Left ventricle myocardium superior (tissue), 1 donor: ENCODE results near the gene NINL. TPM values are rescaled to one million over a fixed set of nuclear protein-coding genes. Genes with fewer than 3 reads are reported as not detected.

Source experiments
- ATAC-seq: fragments of 200-7000 bp; cut with Tn5 transposase; one replicate; pipeline ENCODE4 v1.9.1; 2020; ENCODE audit warnings: mild to moderate bottlenecking, moderate library complexity
- DNase-seq: peaks from one replicate; pipeline ENCODE4 v3.0.0-alpha.2; 2020
- intact Hi-C: fragments of 100-400 bp; cut with micrococcal nuclease; formaldehyde crosslinking; loops from one replicate; pipeline ENCODE4 v1.11.0; 2022
- total RNA-seq: library from RNA; stranded (reverse); fragmentation: NEBNext Ultra II Directional; extraction: Animal tissue kit (Norgen Biotek cat#: 25700); gene quantifications from one replicate; pipeline ENCODE4 v1.2.1, GENCODE V29; 2021
- donor health status: DM: no; HTN: yes; CAD: no; lungs with severe emphysema.

The NINL gene
- total RNA-seq, 1 donor from 2014 or later, result 7.6 TPM

DNA sequence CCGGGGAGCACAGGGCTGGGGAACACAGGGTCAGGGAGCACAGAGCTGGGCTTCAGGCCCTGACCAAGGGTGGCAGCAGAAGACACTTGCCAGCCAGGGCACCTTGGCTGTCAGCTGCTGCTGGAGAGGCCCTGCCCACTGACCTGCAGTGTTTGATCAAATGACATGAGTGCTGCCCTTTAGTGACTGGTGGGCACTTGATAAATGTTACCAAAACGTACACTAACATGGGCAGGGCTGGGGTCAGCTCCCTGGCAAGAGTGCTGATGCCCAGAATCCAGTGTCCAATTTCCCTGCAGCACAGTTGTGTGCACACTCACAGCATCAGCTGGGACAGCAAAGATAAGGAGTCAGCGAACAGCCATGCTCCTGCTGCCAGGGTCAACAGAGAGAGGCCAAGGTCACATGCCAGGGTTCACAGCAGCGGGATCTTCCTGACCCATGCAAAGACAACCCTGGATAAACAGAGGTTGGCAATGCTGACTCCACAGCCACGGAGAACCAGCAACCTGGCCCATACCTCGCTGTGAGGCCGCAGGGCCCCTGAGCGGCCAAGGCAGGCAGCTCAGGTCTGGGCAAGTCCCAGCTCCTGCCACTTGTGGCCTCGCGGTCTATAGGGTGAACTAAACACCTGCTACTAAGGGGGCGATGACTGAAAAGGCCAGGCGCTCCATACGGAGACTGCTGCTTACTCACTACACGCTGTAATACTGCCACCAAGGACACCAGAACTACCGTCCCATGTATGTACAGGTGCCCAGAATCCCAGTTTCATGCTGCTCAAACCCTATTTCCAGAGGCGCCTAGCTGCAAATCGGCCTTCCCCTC, 46.3 kb downstream of the NINL start:
- intact Hi-C loops, result no loop called here
- ATAC-seq, result peak; percentile 62

GRCh38 chr20:25537890-25538289, 47.4 kb downstream of the NINL start:
- intact Hi-C loops, result no loop called here
- DNase-seq (no peak), ATAC-seq (no peak)

More for the DNA sequence above, 46.3 kb downstream of the NINL start:
- DNase-seq, result peak; percentile 54

- no peak for DNase-seq
- intact Hi-C loops, result no loop called here
- ATAC-seq, result no peak
These were observed 49.6 kb downstream of the NINL start for GRCh38 chr20:25535762-25536161.

DNA sequence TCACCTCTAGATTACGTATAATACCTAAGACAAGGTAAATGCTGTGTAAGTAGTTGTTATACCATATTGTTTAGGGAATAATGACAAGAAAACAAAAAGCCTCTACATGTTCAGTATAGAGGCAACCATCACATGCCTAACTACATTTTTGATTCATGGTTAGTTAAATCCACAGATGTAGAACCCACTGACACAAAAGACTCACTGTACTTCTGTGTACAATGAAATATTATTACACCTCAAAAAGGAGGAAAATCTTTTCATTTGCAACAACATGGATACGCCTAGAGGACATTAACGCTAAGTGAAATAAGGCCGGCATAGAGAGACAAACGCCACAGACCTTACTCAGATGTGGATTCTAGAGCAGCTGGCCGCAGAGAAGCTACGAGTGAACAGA, 50.5 kb downstream of the NINL start:
- DNase-seq, result no peak
- intact Hi-C loops, result no loop called here

DNA sequence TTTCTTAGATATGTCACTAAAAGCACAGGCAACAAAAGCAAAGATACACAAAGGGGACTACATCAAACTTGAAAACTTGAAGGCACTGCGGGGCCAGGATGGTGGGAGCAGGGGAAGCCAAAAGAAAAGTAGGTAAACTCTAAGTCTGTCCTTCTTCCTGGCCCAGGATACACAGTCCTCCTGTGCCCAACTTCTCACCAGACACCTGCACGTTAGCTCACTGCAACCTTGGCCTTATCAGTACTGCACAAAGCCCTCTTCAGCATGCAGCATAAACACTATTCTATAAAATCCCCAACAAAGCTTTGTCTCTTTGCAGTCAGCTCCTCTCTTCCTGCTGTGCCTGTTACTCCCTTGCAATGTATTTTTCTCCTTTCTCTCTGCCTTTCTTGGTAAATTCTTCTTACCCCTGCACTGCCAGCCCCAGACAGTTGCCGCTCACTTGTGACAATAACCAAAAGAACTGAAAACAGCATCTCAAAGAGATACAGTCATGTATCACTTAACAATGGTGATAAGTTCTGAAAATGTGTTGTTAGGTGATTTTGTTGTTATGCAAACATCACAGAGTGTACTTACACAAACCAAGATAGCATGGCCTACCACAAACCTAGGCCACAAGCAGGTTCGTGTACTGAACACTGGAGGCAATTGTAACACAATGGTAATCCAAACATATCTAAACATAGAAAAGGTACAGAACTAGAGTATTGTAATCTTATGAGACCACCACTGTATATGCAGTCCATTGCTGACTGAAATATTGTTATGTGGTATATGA, 51.2 kb downstream of the NINL start:
- ATAC-seq, result peak; percentile 53
- intact Hi-C loops, result no loop called here
- DNase-seq, result no peak

More for the DNA sequence above, 50.5 kb downstream of the NINL start:
- no peak for ATAC-seq

- intact Hi-C loops, result no loop called here
- ATAC-seq, result no peak
- DNase-seq, result no peak
These were observed 52.4 kb downstream of the NINL start for GRCh38 chr20:25532971-25533391.

DNA sequence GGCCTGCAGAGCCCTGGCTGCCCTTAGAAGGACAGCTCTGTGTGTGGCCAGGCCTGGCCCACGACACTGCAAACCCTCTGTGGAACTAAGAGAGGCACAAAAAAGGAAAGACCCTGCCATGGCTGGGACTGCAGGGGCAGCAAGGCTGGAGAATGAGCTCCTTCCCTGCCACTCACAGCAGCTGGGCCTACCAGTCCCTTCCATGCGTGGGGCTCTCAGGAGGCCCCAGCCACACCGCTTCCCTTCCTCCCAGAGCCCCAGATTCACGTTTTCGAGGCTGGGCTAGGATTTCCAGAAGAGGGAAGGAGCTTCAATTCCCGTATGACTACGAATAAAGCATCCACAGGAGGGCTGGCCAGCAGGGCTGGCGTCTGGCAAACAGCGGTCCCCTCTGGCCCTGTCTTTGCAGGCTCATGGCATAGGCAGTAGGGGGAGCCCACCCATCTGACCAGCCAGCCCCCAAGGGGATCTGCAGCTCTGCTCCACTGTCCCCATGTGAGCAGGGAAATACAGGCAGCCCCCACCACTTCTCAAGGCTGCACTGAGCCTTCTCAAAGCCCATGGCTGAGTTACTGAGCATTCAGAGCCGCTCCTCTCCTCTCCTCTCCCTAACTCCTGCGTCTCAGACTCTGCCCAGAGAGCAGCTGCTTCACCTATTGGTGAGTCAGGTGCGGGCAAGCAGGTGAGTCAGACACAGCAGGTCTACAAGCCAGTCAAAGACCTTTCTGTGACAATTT, 53.1 kb downstream of the NINL start:
- DNase-seq, result no peak
- intact Hi-C loops, result no loop called here
- ATAC-seq, result peak; percentile 29

DNA sequence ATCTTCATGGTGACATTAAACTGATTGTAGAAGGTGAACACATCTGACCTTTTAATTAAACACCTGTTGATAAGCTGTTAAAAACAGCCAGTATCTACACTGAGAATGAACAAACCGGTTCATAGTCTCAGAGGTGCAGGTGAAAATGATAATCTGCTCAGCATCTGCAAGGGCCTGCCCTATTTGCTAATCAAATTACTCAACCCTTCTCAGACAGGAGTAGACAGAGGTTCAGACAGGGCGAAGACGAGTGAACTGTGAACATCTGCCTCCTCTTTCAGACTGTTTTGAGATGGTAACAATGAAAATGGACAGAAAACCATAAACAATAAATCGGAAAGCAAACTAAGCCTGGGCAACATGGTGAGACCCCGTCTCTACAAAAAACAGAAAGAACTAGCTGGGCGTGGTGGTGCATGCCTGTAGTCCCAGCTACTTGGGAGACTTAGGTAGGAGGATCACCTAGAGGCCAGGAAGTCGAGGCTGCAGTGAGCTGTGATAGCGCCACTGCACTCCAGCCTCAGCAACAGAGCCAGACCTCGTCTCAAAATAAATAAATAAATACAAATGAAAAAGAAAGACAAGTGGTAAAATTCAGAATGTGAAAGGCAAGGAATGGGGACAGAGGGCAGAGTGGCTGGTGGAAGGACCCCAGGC, 55.9 kb downstream of the NINL start:
- intact Hi-C loops, result no loop called here
- DNase-seq (no peak), ATAC-seq (no peak)

DNA sequence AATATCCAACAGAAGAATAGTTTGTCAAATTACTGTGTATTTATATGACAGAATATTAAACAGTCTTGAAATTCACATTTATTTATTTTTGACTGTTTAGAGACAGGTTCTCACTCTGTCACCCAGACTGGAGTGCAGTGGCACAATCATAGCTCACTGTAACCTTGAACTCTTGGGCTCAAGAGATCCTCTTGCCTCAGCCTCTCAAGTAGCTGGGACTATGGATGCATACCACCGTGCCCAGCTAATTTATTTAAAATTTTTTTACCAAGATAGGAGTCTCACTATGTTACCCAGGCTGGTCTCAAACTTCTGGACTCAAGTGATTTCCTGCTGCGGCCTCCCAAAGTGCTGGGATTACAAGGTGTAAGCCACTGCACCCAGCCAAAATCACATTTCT, 57.4 kb downstream of the NINL start:
- DNase-seq (no peak), ATAC-seq (no peak)
- intact Hi-C loops, result no loop called here

DNA sequence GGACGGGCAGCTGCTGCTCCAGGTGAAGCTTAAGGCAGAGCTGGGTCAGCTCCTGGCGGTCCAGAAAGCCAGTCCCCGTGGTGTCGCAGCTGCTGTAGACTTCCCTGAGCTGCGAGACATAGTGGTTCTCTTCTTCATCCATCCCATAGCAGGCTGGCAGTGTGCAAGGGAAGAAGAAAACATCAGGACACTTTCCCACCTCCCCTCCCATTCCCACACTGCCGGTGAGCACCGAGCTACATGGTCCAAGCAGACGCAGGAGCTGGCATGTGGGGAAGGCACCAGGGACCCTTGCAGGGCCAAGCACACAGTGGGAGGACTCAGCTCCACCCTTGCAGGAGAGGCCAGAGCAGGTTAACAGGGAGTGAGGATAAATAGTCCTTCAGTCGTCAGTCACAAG, 58.9 kb downstream of the NINL start:
- ATAC-seq, result no peak
- intact Hi-C loops, result no loop called here
- DNase-seq, result no peak

- no peak for DNase-seq
- intact Hi-C loops, result no loop called here
- no peak for ATAC-seq
These were observed 59.5 kb downstream of the NINL start for GRCh38 chr20:25525867-25526266.

DNA sequence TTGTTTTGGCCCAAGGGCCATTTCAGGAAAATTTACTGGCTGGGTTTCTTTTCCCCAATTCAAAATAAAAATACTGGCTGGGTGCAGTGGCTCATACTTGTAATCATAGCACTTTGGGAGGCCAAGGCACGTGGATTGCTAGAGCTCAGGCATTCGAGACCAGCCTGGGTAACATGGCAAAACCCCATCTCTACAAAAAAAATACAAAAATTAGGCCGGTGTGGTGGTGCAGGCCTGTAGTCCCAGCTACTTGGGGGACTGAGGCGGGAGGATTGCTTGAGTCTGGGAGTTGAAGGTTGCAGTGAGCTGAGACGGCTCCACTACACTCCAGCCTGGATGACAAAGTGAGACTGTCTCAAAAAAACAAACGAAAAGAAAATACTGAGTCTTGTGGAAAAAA, 60.0 kb downstream of the NINL start:
- no peak for ATAC-seq
- DNase-seq, result no peak
- intact Hi-C loops, result no loop called here

- ATAC-seq (no peak), DNase-seq (no peak)
- intact Hi-C loops, result no loop called here
These were observed 63.9 kb downstream of the NINL start for GRCh38 chr20:25521382-25521781.

- no peak for DNase-seq
- intact Hi-C loops, result no loop called here
- no peak for ATAC-seq
These were observed 68.2 kb downstream of the NINL start for GRCh38 chr20:25517124-25517523.

DNA sequence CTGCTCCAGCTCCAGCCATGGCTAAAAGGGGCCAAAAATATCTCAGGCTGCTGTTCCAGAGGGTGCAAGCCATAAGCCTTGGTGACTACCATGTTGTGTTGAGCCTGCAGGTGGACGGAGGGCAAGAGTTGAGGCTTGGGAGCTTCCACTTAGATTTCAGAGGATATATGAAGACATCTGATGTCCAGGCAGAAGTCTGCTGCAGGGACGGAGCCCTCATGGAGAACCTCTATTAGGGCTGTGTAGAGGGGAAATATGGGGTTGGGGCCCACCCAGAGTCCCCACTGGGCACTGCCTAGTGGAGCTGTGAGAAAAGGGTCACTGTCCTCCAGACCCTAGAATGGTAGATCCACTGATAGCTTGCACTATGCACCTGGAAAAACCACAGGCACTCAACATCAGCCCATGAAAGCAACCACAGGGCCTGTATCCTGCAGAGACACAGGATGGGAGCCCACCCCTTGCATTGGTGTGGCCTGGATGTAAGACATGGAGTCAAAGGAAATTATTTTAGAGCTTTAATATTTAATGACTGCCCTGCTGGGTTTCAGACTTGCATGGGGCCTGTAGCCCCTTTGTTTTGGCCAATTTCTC, 70.5 kb downstream of the NINL start:
- intact Hi-C loops, result no loop called here
- DNase-seq, result no peak
- ATAC-seq, result no peak

- ATAC-seq (no peak), DNase-seq (no peak)
- intact Hi-C loops, result no loop called here
These were observed 71.1 kb downstream of the NINL start for GRCh38 chr20:25514195-25514594.

- DNase-seq (no peak), ATAC-seq (no peak)
- intact Hi-C loops, result no loop called here
These were observed 72.6 kb downstream of the NINL start for GRCh38 chr20:25512709-25513108.

DNA sequence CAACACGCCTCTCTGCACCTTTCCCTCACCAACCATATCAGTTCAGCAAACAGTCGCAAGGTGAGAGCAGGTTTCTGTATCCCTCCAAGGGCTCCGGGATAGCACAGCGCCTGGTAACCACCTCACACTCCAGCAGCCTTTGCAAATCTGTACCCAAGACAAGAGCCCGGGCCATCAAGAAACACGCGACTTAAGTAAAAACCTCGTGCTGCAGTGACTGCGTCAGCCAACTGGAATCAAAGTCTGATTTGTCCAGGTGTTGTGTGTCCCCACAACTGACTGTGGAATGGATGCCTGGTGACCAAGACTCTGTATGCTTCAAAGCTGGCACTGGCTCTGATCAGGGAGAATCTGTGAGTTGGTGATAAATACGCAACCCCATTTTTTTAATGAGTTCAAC, 74.1 kb downstream of the NINL start:
- DNase-seq (no peak), ATAC-seq (no peak)
- intact Hi-C loops, result no loop called here

- ATAC-seq, result no peak
- no peak for DNase-seq
- intact Hi-C loops, result no loop called here
These were observed 74.6 kb downstream of the NINL start for GRCh38 chr20:25510721-25511120.
